ENCODE measurements around the gene PRIM1. TPM values are rescaled to one million over a fixed set of nuclear protein-coding genes. Genes with fewer than 3 reads are reported as not detected.

PRIM1 gene
- total and polyA plus RNA-seq, 2 of the 8 experiments (the other 6 are each of a cell fraction or from before 2014, with no cell fraction given): 52.4 to 61.9 TPM

DNA sequence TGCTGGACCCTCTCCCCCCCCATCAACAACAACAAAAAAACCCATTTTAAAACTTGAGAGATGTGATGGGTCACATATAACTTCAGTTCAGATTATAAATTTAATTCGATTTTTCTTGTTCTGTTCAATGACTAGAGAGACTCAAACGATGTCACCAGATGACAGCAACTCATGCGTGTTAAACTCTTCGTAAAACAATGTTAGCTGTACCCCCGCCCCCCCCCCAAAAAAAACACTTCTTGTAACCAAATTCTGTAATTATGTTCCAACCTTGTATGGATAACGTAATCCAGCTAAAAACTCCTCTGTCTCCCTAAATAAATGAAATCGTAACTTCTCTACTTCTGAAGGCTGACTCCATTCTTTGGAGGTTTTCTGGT is 26.4 kb downstream of the PRIM1 start:
- 61% methylated on average over 7 of the region's 7 CpGs; no CpG with 5 or more reads in 1 of the 2 experiments for WGBS, 2 experiments (ENCODE audit: extremely low coverage in 1 of 2, insufficient coverage in 1 of 2, insufficient read length in 1 of 2, insufficient replicate concordance in 2 of 2, low coverage in 1 of 2, low lambda C conversion rate in 2 of 2, missing lambda C conversion rate in 1 of 2)
- H3K23ac ChIP-seq (ENCODE audit: insufficient read length): no peak overlapping the region
- H2AFZ ChIP-seq (ENCODE audit: low read length): no peak overlapping the region
- no peak overlapping the region for H3K56ac ChIP-seq (replicated peaks; ENCODE audit: insufficient read length, low read depth, low read length)
- peak overlapping the region in 3 of 4 experiments; percentile 98 to 100 (median 100); a peak in 3 of 7 replicates for H3K9ac ChIP-seq (replicated peaks in 1 of 4; ENCODE audit: extremely low read depth in 1 of 4, low read depth in 3 of 4, low read length in 3 of 4)
- H2AK5ac ChIP-seq (ENCODE audit: low read depth, low read length): no peak overlapping the region
- no peak overlapping the region for H3K14ac ChIP-seq (ENCODE audit: insufficient read length)
- no peak overlapping the region for H4K91ac ChIP-seq (replicated peaks; ENCODE audit: insufficient read length, low read length)
- peaks cover 19 to 23% of the 10 kb centered on the region in 2 experiments for H4K20me1 ChIP-seq (replicated peaks in 1 of 2; ENCODE audit: control insufficient read depth in 1 of 2, insufficient read depth in 2 of 2, low read length in 2 of 2)
- no peak overlapping the region for H2BK12ac ChIP-seq (ENCODE audit: low read depth, low read length)
- no peak overlapping the region for H2BK15ac ChIP-seq (ENCODE audit: low read length)
- H3K18ac ChIP-seq (ENCODE audit: extremely low read depth, low read length): no peak overlapping the region
- POLR2A ChIA-PET (ENCODE audit: partially characterized antibody): interaction anchor here (0.5 to 43.7 kb wide), 39 partner anchors 11 to 704 kb away, joined by 3 to 1406 read pairs (median 4); partner anchors contain the start of genes ANKRD52, ATP5F1B, BAZ2A and NEMP1
- peak overlapping the region; percentile 74 to 96 for H3K4me2 ChIP-seq (ENCODE audit: insufficient read depth in 1 of 2, low read depth in 2 of 2, low read length in 2 of 2)
- FAIRE-seq (no peak), DNase-seq (ENCODE audit: low read depth in 1 of 2, low spot score in 2 of 2) (no peak)
- H2BK5ac ChIP-seq (ENCODE audit: low read depth, low read length): peak overlapping the region; percentile 99; the same call in 1 of the 2 replicates
- H3K79me1 ChIP-seq (ENCODE audit: low read depth, low read length): peaks cover 10% of the 10 kb centered on the region
- H2BK20ac ChIP-seq (ENCODE audit: low read length): no peak overlapping the region
- H3K9me3 ChIP-seq (ENCODE audit: insufficient read depth in 2 of 2, low read depth in 1 of 2, low read length in 1 of 2): no peaks in the 10 kb centered on the region
- H2BK120ac ChIP-seq (replicated peaks; ENCODE audit: low read depth, low read length): no peak overlapping the region
- no peak overlapping the region for H4K5ac ChIP-seq (ENCODE audit: insufficient read length, low read depth, low read length)
- no peak overlapping the region for H4K8ac ChIP-seq (ENCODE audit: extremely low read depth, insufficient read depth, low read length)
- CTCF ChIA-PET (ENCODE audit: partially characterized antibody): interaction anchor here (0.6 to 1.2 kb wide), 5 partner anchors 37 to 489 kb away, joined by 3 to 5 read pairs (median 3); partner anchors contain the start of gene PTGES3
- H3K4ac ChIP-seq (replicated peaks; ENCODE audit: insufficient read length, low read depth, low read length): no peak overlapping the region
- H3K4me3 ChIP-seq (ENCODE audit: extremely low read depth in 1 of 4, insufficient read depth in 2 of 4, low read depth in 3 of 4, low read length in 4 of 4): peak overlapping the region; percentile 75 to 100 (median 98)
- no peaks in the 10 kb centered on the region; the same call in none of the 2 replicates for H3K23me2 ChIP-seq (ENCODE audit: low read depth, low read length)
- peak overlapping the region; percentile 93; the same call in 1 of the 2 replicates for H3K27ac ChIP-seq (ENCODE audit: low read depth, low read length)
- H3K27me3 ChIP-seq (replicated peaks in 1 of 4; ENCODE audit: control insufficient read depth in 3 of 4, extremely low read depth in 1 of 4, insufficient read depth in 3 of 4, low read length in 3 of 4): no peaks in the 10 kb centered on the region
- H3K4me1 ChIP-seq (replicated peaks in 1 of 4; ENCODE audit: control insufficient read depth in 3 of 4, insufficient read depth in 4 of 4, low read length in 3 of 4): peaks cover 7 to 23% (median 12%) of the 10 kb centered on the region in 4 experiments; a peak in 6 of 7 replicates
- H3K79me2 ChIP-seq (ENCODE audit: control insufficient read depth in 1 of 2, insufficient read depth in 2 of 2, low read length in 2 of 2): peaks cover 36 to 44% of the 10 kb centered on the region in 2 experiments
- peaks cover 3 to 34% (median 12%) of the 10 kb centered on the region in 4 experiments; a peak in 6 of 8 replicates for H3K36me3 ChIP-seq (ENCODE audit: control insufficient read depth in 2 of 4, insufficient read depth in 4 of 4, low read length in 3 of 4)
- TF ChIP-seq GTF2F1 (IDR thresholded peaks at IDR 0.05; ENCODE audit: borderline replicate concordance, low read depth, low read length) (no peak), CHD1 (IDR thresholded peaks at IDR 0.05; ENCODE audit: low read depth, low read length) (no peak), TAF7 (optimal IDR thresholded peaks at IDR 0.05; ENCODE audit: borderline replicate concordance, low read depth, low read length) (no peak), SRF (IDR thresholded peaks at IDR 0.05; ENCODE audit: low read depth, low read length) (no peak), RAD21 (IDR thresholded peaks at IDR 0.05 in 1 of 2, conservative IDR thresholded peaks at IDR 0.05 in 1 of 2; ENCODE audit: low read depth in 2 of 2, low read length in 2 of 2) (no peak), CBX5 (IDR thresholded peaks at IDR 0.05; ENCODE audit: low read depth, low read length) (no peak), TBP (IDR thresholded peaks at IDR 0.05; ENCODE audit: low read depth, low read length) (no peak), GABPA (IDR thresholded peaks at IDR 0.05; ENCODE audit: borderline replicate concordance, insufficient read depth, low read length) (no peak), YY1 (IDR thresholded peaks at IDR 0.05; ENCODE audit: low read depth, low read length) (no peak), KDM1A (IDR thresholded peaks at IDR 0.05; ENCODE audit: borderline replicate concordance, low read length) (no peak), HDAC6 (IDR thresholded peaks at IDR 0.05; ENCODE audit: low read depth, low read length) (no peak)
- TF ChIP-seq, protein P1, sequence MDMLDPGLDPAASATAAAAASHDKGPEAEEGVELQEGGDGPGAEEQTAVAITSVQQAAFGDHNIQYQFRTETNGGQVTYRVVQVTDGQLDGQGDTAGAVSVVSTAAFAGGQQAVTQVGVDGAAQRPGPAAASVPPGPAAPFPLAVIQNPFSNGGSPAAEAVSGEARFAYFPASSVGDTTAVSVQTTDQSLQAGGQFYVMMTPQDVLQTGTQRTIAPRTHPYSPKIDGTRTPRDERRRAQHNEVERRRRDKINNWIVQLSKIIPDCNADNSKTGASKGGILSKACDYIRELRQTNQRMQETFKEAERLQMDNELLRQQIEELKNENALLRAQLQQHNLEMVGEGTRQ (IDR thresholded peaks at IDR 0.05; ENCODE audit: low read length): no peak
